B cell (primary cell): ENCODE results near the gene ABCB6. TPM values are rescaled to one million over a fixed set of nuclear protein-coding genes. Genes with fewer than 3 reads are reported as not detected.
A peak's percentile ranks its signal among the peaks of the same experiment; 100 is the strongest.

Experiments
- ATAC-seq: fragments of 200-7000 bp; cut with Tn5 transposase; one replicate; pipeline ENCODE4 v1.10.0; 2021; ENCODE audit warnings: low read depth, mild to moderate bottlenecking, moderate number of reproducible peaks, moderate library complexity
- CTCF ChIA-PET: fragments of 350-600 bp; sonication (Branson Sonifier 250); formaldehyde crosslinking; loops from one replicate; lab custom pipeline; 2021; ENCODE audit warnings: antibody characterized with exemption, inconsistent platforms; lab: Charles Lee
- POLR2A ChIA-PET: fragments of 350-600 bp; sonication (Branson Sonifier 250); formaldehyde crosslinking; loops from one replicate; lab custom pipeline; 2021; ENCODE audit warnings: antibody characterized with exemption; lab: Charles Lee
- DNase-seq: peaks from one replicate; pipeline ENCODE4 v3.0.0; 2013
- H2AFZ ChIP-seq: 2 replicates; pipeline ENCODE4 v1.6.1; 2012; ENCODE audit warnings: mild to moderate bottlenecking, low read depth, low read length; ENCODE audit not compliant: insufficient read depth, poor library complexity, severe bottlenecking
- H3K27ac ChIP-seq, 2 donors: 1 replicate in 1 of 2; 2 replicates in 1 of 2; pipeline ENCODE4 v1.5.1; 2012 to 2013; ENCODE audit warnings: low read length in 2 of 2, mild to moderate bottlenecking in 2 of 2, moderate library complexity in 1 of 2
- H3K27me3 ChIP-seq, 4 experiments: fragments of 200-600 bp in 1 of 4; sonication (generic) in 1 of 4; replicated peaks in 1 of 4; 1 replicate in 2 of 4; 2 replicates in 2 of 4; pipeline versions ENCODE4 v1.6.1 to v1.7.0; 2013 to 2016; ENCODE audit warnings: low read length in 3 of 4, mild to moderate bottlenecking in 2 of 4, mixed read lengths in 1 of 4, moderate library complexity in 1 of 4; ENCODE audit not compliant: insufficient read depth in 4 of 4, control insufficient read depth in 3 of 4; ENCODE audit errors: control extremely low read depth in 1 of 4
- H3K36me3 ChIP-seq, 2 experiments: replicated peaks in 1 of 2; 1 replicate in 1 of 2; 2 replicates in 1 of 2; pipeline versions ENCODE4 v1.6.1 to v1.7.1; 2013; ENCODE audit warnings: low read length in 1 of 2; ENCODE audit not compliant: insufficient read depth in 2 of 2, control insufficient read depth in 1 of 2; ENCODE audit errors: control extremely low read depth in 1 of 2, extremely low read depth in 1 of 2
- H3K4me1 ChIP-seq, 2 donors: fragments of 200-600 bp in 1 of 2; sonication (generic) in 1 of 2; 1 replicate in 1 of 2; 2 replicates in 1 of 2; pipeline versions ENCODE4 v1.5.1 to v1.6.1; 2013 to 2017; ENCODE audit warnings: low read length in 2 of 2; ENCODE audit not compliant: control insufficient read depth in 2 of 2, insufficient read depth in 2 of 2
- H3K4me2 ChIP-seq: replicated peaks from 2 replicates; pipeline ENCODE3; 2012; ENCODE audit warnings: mild to moderate bottlenecking, low read depth, low read length; ENCODE audit not compliant: poor library complexity, severe bottlenecking
- H3K4me3 ChIP-seq, 5 experiments: fragments of 200-600 bp in 1 of 5; sonication (generic) in 1 of 5; 1 replicate in 3 of 5; 2 replicates in 2 of 5; pipeline versions ENCODE4 v1.5.1 to v1.7.0; 2011 to 2016; ENCODE audit warnings: low read length in 4 of 5, mild to moderate bottlenecking in 4 of 5, low read depth in 2 of 5, control low read depth in 1 of 5, moderate library complexity in 1 of 5; ENCODE audit not compliant: insufficient read depth in 1 of 5; ENCODE audit errors: control extremely low read depth in 1 of 5, extremely low read depth in 1 of 5
- H3K79me2 ChIP-seq: fragments of 200-600 bp; sonication (generic); one replicate; pipeline ENCODE4 v1.6.0; 2016; ENCODE audit warnings: low read length; ENCODE audit not compliant: control insufficient read depth, insufficient read depth
- H3K9ac ChIP-seq: fragments of 200-600 bp; sonication (generic); 2 replicates; pipeline ENCODE4 v1.6.1; 2017; ENCODE audit warnings: mild to moderate bottlenecking, low read length, moderate library complexity
- H3K9me3 ChIP-seq, 3 donors: one replicate each; pipeline versions ENCODE4 v1.6.1 to v1.7.1; 2013; ENCODE audit warnings: low read length in 2 of 3; ENCODE audit not compliant: control insufficient read depth in 2 of 3, insufficient read depth in 1 of 3; ENCODE audit errors: control extremely low read depth in 1 of 3
- H4K20me1 ChIP-seq: 2 replicates; pipeline ENCODE4 v1.6.0; 2012; ENCODE audit warnings: mild to moderate bottlenecking, low read length; ENCODE audit not compliant: insufficient read depth, control insufficient read depth, poor library complexity, severe bottlenecking
- H3K27ac Mint-ChIP-seq: one replicate; pipeline ENCODE4 v1.8.0; 2021; ENCODE audit warnings: mixed read lengths
- H3K27me3 Mint-ChIP-seq: one replicate; pipeline ENCODE4 v1.8.0; 2021; ENCODE audit warnings: mixed read lengths
- H3K4me1 Mint-ChIP-seq: one replicate; pipeline ENCODE4 v1.8.0; 2021; ENCODE audit warnings: mixed read lengths
- H3K4me3 Mint-ChIP-seq: one replicate; pipeline ENCODE4 v1.8.0; 2021; ENCODE audit warnings: mixed read lengths
- H3K9me3 Mint-ChIP-seq: one replicate; pipeline ENCODE4 v1.8.0; 2022; ENCODE audit warnings: mixed read lengths; ENCODE audit not compliant: insufficient read depth
- CTCF ChIP-seq: fragments of 200-600 bp; IDR thresholded peaks from one replicate; pipeline ENCODE4 v1.8.0; 2022; ENCODE audit warnings: antibody characterized with exemption, mild to moderate bottlenecking
- EZH2 ChIP-seq: IDR thresholded peaks from 2 replicates; pipeline ENCODE4 v1.6.1; 2012; ENCODE audit warnings: borderline replicate concordance, low read depth, mild to moderate bottlenecking, moderate library complexity, low read length; ENCODE audit not compliant: insufficient read depth, poor library complexity, severe bottlenecking
- WGBS: methylation state at CpG from one replicate; pipeline ENCODE4 v1.1.5; 2013; ENCODE audit warnings: missing lambda C conversion rate; ENCODE audit not compliant: insufficient coverage; 5-methylcytosine and 5-hydroxymethylcytosine counted together
- intact Hi-C: fragments of 100-400 bp; cut with micrococcal nuclease; formaldehyde crosslinking; loops from one replicate; pipeline ENCODE4 v1.10.0; 2022
- polyA plus RNA-seq: library from polyadenylated mRNA; depleted of rRNA; stranded (reverse); fragments of >200 nt; gene quantifications from 2 replicates; pipeline ENCODE4 v1.2.3, GENCODE V29; 2012
- total RNA-seq, 2 donors: library from RNA; stranded (reverse); fragments of 120-200 nt in 1 of 2; gene quantifications; 1 replicate in 1 of 2; 2 replicates in 1 of 2; pipeline versions ENCODE4 v1.2.3 to v1.2.4, GENCODE V29; 2013 to 2022

ABCB6 gene
- total and polyA plus RNA-seq, 2 donors (not counting 1 experiment from before 2014, with no cell fraction given), result 10.5 to 15.3 TPM

GRCh38 chr2:219250049-219250781, 31.5 kb upstream of the ABCB6 start:
- intact Hi-C loops, result loop anchor here (5.0 kb wide), 1 partner anchor 1033 kb away; the partner anchor contains the start of gene ARPC2
- H3K36me3 ChIP-seq, result peaks cover 2 to 35% of the 10 kb centered on the region in 2 experiments

GRCh38 chr2:219249203-219249980, 30.6 kb upstream of the ABCB6 start:
- Mint-ChIP-seq H3K9me3 (no peaks in the 10 kb centered on the region), H3K27ac (peak overlapping the region; percentile 96), H3K4me1 (peaks cover 79% of the 10 kb centered on the region), H3K4me3 (peak overlapping the region; percentile 87), H3K27me3 (no peaks in the 10 kb centered on the region)
- Histone ChIP-seq H3K36me3 (peaks cover 2 to 35% of the 10 kb centered on the region in 2 experiments), H3K4me1 (peaks cover 72 to 79% of the 10 kb centered on the region in 2 donors), H3K9me3 (no peaks in the 10 kb centered on the region), H2AFZ (no peak overlapping the region), H3K27me3 (no peaks in the 10 kb centered on the region), H3K4me2 (peak overlapping the region; percentile 93), H3K79me2 (peaks cover 81% of the 10 kb centered on the region), H3K4me3 (peak overlapping the region; percentile 8 to 53 (median 38)), H3K9ac (peak overlapping the region; percentile 59), H3K27ac (peak overlapping the region; percentile 75 to 92), H4K20me1 (peaks cover 22% of the 10 kb centered on the region)
- ChIA-PET CTCF (interaction anchor here (1.0 to 6.8 kb wide), 13 partner anchors 8 to 373 kb away, joined by 3 to 69 read pairs (median 6); partner anchors contain the start of genes ANKZF1, ATG9A and DNAJB2), POLR2A (interaction anchor here (0.6 to 3.3 kb wide), 9 partner anchors 9 to 356 kb away, joined by 3 to 39 read pairs (median 9); partner anchors contain the start of genes ABCB6, ANKZF1, ATG9A and CNPPD1)
- TF ChIP-seq EZH2 (no peak), CTCF (no peak)
- intact Hi-C loops, result loop anchor here (1.0 kb wide), 1 partner anchor 20 kb away; the partner anchor contains the start of genes ANKZF1 and ATG9A
- WGBS, result 3% methylated on average over 6 of the region's 7 CpGs
- DNase-seq (peak; percentile 56), ATAC-seq (peak; percentile 9)

More at GRCh38 chr2:219250049-219250781, 31.5 kb upstream of the ABCB6 start:
- Histone ChIP-seq H2AFZ (no peak overlapping the region), H3K9ac (peak overlapping the region; percentile 59), H3K27ac (peak overlapping the region; percentile 75 to 92), H3K27me3 (no peaks in the 10 kb centered on the region), H3K4me1 (peaks cover 66 to 76% of the 10 kb centered on the region in 2 donors), H3K4me3 (peak overlapping the region in 4 of 5 experiments; percentile 8 to 53 (median 32)), H3K4me2 (peak overlapping the region; percentile 93), H4K20me1 (peaks cover 22% of the 10 kb centered on the region), H3K9me3 (no peaks in the 10 kb centered on the region), H3K79me2 (peaks cover 73% of the 10 kb centered on the region)
- H3K4me3 Mint-ChIP-seq, result peak overlapping the region; percentile 87
- H3K27ac Mint-ChIP-seq, result peak overlapping the region; percentile 96
- DNase-seq (no peak), ATAC-seq (no peak)
- CTCF ChIA-PET, result interaction anchor here (1.1 to 6.8 kb wide), 11 partner anchors 12 to 374 kb away, joined by 4 to 69 read pairs (median 7); partner anchors contain the start of genes ANKZF1, ATG9A and DNAJB2
- H3K27me3 Mint-ChIP-seq, result no peaks in the 10 kb centered on the region
- peaks cover 76% of the 10 kb centered on the region for H3K4me1 Mint-ChIP-seq
- WGBS, result 86% methylated on average over 22 of the region's 22 CpGs
- TF ChIP-seq EZH2, result no peak
- H3K9me3 Mint-ChIP-seq, result no peaks in the 10 kb centered on the region
- POLR2A ChIA-PET, result interaction anchor here (0.5 to 3.3 kb wide), 7 partner anchors 21 to 992 kb away, joined by 3 to 39 read pairs (median 12); partner anchors contain the start of genes ABCB6, ANKZF1, ATG9A and CNPPD1
